GM21825 (cell line): ENCODE measurements around the gene CAMTA1.

Experiments
- ATAC-seq: cut with Tn5 transposase; IDR thresholded peaks from one replicate; pipeline ENCODE4 v1.9.1; 2021; ENCODE audit warnings: mild to moderate bottlenecking, moderate library complexity; ENCODE audit not compliant: unreplicated experiment

The CAMTA1 gene

GRCh38 chr1:7097938-7098592 lies 312.8 kb downstream of the CAMTA1 start:
- no peak for ATAC-seq

- ATAC-seq, result no peak
Observed at GRCh38 chr1:7098641-7099040, 313.4 kb downstream of the CAMTA1 start.

GRCh38 chr1:7100479-7100878 lies 315.2 kb downstream of the CAMTA1 start:
- ATAC-seq, result no peak

- ATAC-seq, result no peak
Observed at GRCh38 chr1:7101187-7101586, 315.9 kb downstream of the CAMTA1 start.

- ATAC-seq, result no peak
Observed at GRCh38 chr1:7103361-7103782, 318.1 kb downstream of the CAMTA1 start.

GRCh38 chr1:7103874-7104273 lies 318.6 kb downstream of the CAMTA1 start:
- ATAC-seq, result no peak

GRCh38 chr1:7104339-7104738 lies 319.1 kb downstream of the CAMTA1 start:
- ATAC-seq, result no peak

GRCh38 chr1:7105269-7105668 lies 320.0 kb downstream of the CAMTA1 start:
- ATAC-seq, result no peak

- ATAC-seq, result no peak
Observed at GRCh38 chr1:7106442-7107108, 321.3 kb downstream of the CAMTA1 start.

GRCh38 chr1:7107109-7107830 lies 322.0 kb downstream of the CAMTA1 start:
- ATAC-seq, result no peak

GRCh38 chr1:7108251-7108650 lies 323.0 kb downstream of the CAMTA1 start:
- ATAC-seq, result no peak

- ATAC-seq, result no peak
Observed at GRCh38 chr1:7109901-7110300, 324.6 kb downstream of the CAMTA1 start.

GRCh38 chr1:7110321-7110720 lies 325.1 kb downstream of the CAMTA1 start:
- no peak for ATAC-seq

GRCh38 chr1:7111853-7112252 lies 326.6 kb downstream of the CAMTA1 start:
- ATAC-seq, result no peak

GRCh38 chr1:7113136-7113535 lies 327.9 kb downstream of the CAMTA1 start:
- no peak for ATAC-seq

GRCh38 chr1:7113822-7114221 lies 328.6 kb downstream of the CAMTA1 start:
- ATAC-seq, result no peak

- ATAC-seq, result no peak
Observed at GRCh38 chr1:7116001-7116400, 330.7 kb downstream of the CAMTA1 start.

GRCh38 chr1:7117399-7118281 lies 332.4 kb downstream of the CAMTA1 start:
- no peak for ATAC-seq

GRCh38 chr1:7119156-7119555 lies 333.9 kb downstream of the CAMTA1 start:
- ATAC-seq, result no peak

GRCh38 chr1:7120863-7121621 lies 335.8 kb downstream of the CAMTA1 start:
- ATAC-seq, result no peak
